Endothelial cell of umbilical vein (primary cell): Measurements from ENCODE around the gene MDP1. TPM values are rescaled to one million over a fixed set of nuclear protein-coding genes. Genes with fewer than 3 reads are reported as not detected.

Experiments used
- BruUV-seq: library from RNA; stranded (reverse); fragments of 400-500 nt; replicated peaks from 2 replicates; lab custom pipeline; 2021; lab: Mats Ljungman, UMichigan
- CTCF ChIA-PET: fragments of 300-600, 350-600 bp; sonication (Branson Sonifier 250); formaldehyde crosslinking; loops from one replicate; lab custom pipeline; 2021; ENCODE audit warnings: antibody characterized with exemption, inconsistent platforms; lab: Charles Lee
- POLR2A ChIA-PET: fragments of 300-600, 350-600 bp; sonication (Branson Sonifier 250); formaldehyde crosslinking; loops from one replicate; lab custom pipeline; 2021; ENCODE audit warnings: antibody characterized with exemption, inconsistent platforms; lab: Charles Lee
- DNase-seq: peaks from one replicate; pipeline ENCODE4 v3.0.0-alpha.2; 2011; ENCODE audit warnings: low read depth, low spot score
- FAIRE-seq: peaks from 2 replicates; lab custom pipeline; 2011; peaks lifted over from hg19 to GRCh38; lab: Jason Lieb, UNC
- H2AFZ ChIP-seq: 2 replicates; pipeline ENCODE4 v1.6.0; 2012; ENCODE audit warnings: low read depth, low read length, control low read depth, inconsistent platforms
- H3K27ac ChIP-seq: 2 replicates; pipeline ENCODE4 v1.5.1; 2011; ENCODE audit warnings: low read depth, mild to moderate bottlenecking, control low read depth, low read length, moderate library complexity; ENCODE audit not compliant: insufficient read depth
- H3K27me3 ChIP-seq, 2 experiments: 2 replicates each; pipeline versions ENCODE4 v1.6.0 to v1.6.1; 2011; ENCODE audit warnings: low read length in 2 of 2, mixed read lengths in 1 of 2; ENCODE audit not compliant: control insufficient read depth in 2 of 2, insufficient read depth in 2 of 2
- H3K36me3 ChIP-seq, 2 experiments: 2 replicates in 1 of 2; 3 replicates in 1 of 2; pipeline ENCODE4 v1.5.1; 2011; ENCODE audit warnings: low read length in 2 of 2, mild to moderate bottlenecking in 1 of 2, moderate library complexity in 1 of 2; ENCODE audit not compliant: control insufficient read depth in 2 of 2, insufficient read depth in 2 of 2; ENCODE audit errors: extremely low read depth in 1 of 2
- H3K4me1 ChIP-seq: 3 replicates; pipeline ENCODE4 v1.5.1; 2011; ENCODE audit warnings: mild to moderate bottlenecking, low read length; ENCODE audit not compliant: control insufficient read depth, insufficient read depth; ENCODE audit errors: extremely low read depth
- H3K4me2 ChIP-seq: 2 replicates; pipeline ENCODE4 v1.6.1; 2011; ENCODE audit warnings: low read length, control low read depth, mixed read lengths; ENCODE audit not compliant: insufficient read depth
- H3K4me3 ChIP-seq, 3 experiments: fragments of 200-600 bp in 1 of 3; sonication (generic), shearing (Covaris generic) in 1 of 3; replicated peaks in 1 of 3; 2 replicates each; pipeline ENCODE4 v1.5.1; 2011 to 2016; ENCODE audit warnings: control low read depth in 3 of 3, low read length in 3 of 3, mild to moderate bottlenecking in 2 of 3, inconsistent platforms in 1 of 3, low read depth in 1 of 3, moderate library complexity in 1 of 3; ENCODE audit not compliant: insufficient read depth in 1 of 3
- H3K79me2 ChIP-seq: 2 replicates; pipeline ENCODE4 v1.6.0; 2012; ENCODE audit warnings: low read length, inconsistent platforms; ENCODE audit not compliant: control insufficient read depth, insufficient read depth
- H3K9ac ChIP-seq: replicated peaks from 2 replicates; pipeline ENCODE3; 2011; ENCODE audit warnings: low read length, control low read depth; ENCODE audit not compliant: insufficient read depth; ENCODE audit errors: extremely low read depth
- H3K9me1 ChIP-seq: replicated peaks from 3 replicates; pipeline ENCODE4 v1.6.0; 2011; ENCODE audit warnings: mild to moderate bottlenecking, low read length; ENCODE audit not compliant: control insufficient read depth, insufficient read depth; ENCODE audit errors: extremely low read depth
- H3K9me3 ChIP-seq: replicated peaks from 2 replicates; pipeline ENCODE4 v1.5.1; 2012; ENCODE audit warnings: low read length, inconsistent platforms; ENCODE audit not compliant: control insufficient read depth, insufficient read depth
- H4K20me1 ChIP-seq: replicated peaks from 2 replicates; pipeline ENCODE3; 2011; ENCODE audit warnings: mild to moderate bottlenecking, low read length; ENCODE audit not compliant: control insufficient read depth, insufficient read depth; ENCODE audit errors: extremely low read depth
- CTCF ChIP-seq, 2 donors: IDR thresholded peaks; 1 replicate in 1 of 2; 2 replicates in 1 of 2; pipeline ENCODE4 v1.5.1; 2011; ENCODE audit warnings: low read length in 2 of 2, mild to moderate bottlenecking in 2 of 2, moderate library complexity in 2 of 2, control low read depth in 1 of 2, inconsistent platforms in 1 of 2, low read depth in 1 of 2; ENCODE audit not compliant: insufficient read depth in 1 of 2; ENCODE audit errors: extremely low read depth in 1 of 2
- EZH2 ChIP-seq: IDR thresholded peaks from 2 replicates; pipeline ENCODE4 v1.6.1; 2012; ENCODE audit warnings: borderline replicate concordance, low read depth, mild to moderate bottlenecking, moderate library complexity, low read length, inconsistent platforms; ENCODE audit not compliant: severe bottlenecking
- FOS ChIP-seq: IDR thresholded peaks from 2 replicates; pipeline ENCODE4 v1.6.1; 2011; ENCODE audit warnings: mild to moderate bottlenecking, low read length, moderate library complexity, borderline replicate concordance; ENCODE audit not compliant: insufficient read depth
- GATA2 ChIP-seq: IDR thresholded peaks from 2 replicates; pipeline ENCODE4 v1.7.0; 2011; ENCODE audit warnings: low read depth, mild to moderate bottlenecking, moderate library complexity, mixed read lengths, low read length; ENCODE audit not compliant: insufficient read length, insufficient read depth
- JUN ChIP-seq: IDR thresholded peaks from 2 replicates; pipeline ENCODE4 v1.6.1; 2011; ENCODE audit warnings: borderline replicate concordance, low read depth; ENCODE audit not compliant: insufficient read length, insufficient read depth
- MAX ChIP-seq: IDR thresholded peaks from 2 replicates; pipeline ENCODE4 v1.6.1; 2011; ENCODE audit not compliant: insufficient read depth, insufficient read length
- MYC ChIP-seq: IDR thresholded peaks from one replicate; pipeline ENCODE4 v1.6.1; 2011; ENCODE audit warnings: mild to moderate bottlenecking, low read depth, low read length
- POLR2A ChIP-seq: IDR thresholded peaks from 2 replicates; pipeline ENCODE4 v1.6.1; 2012; ENCODE audit warnings: low read depth, mild to moderate bottlenecking, control low read depth, low read length
- POLR2AphosphoS5 ChIP-seq: IDR thresholded peaks from 2 replicates; pipeline ENCODE4 v1.6.1; 2012; ENCODE audit warnings: low read depth, mild to moderate bottlenecking, control low read depth, low read length, moderate library complexity; ENCODE audit not compliant: insufficient read depth
- dilution Hi-C: fragments of 300-500 bp; cut with MboI; formaldehyde crosslinking; loops from one replicate; pipeline ENCODE4 v1.15.0; 2019; ENCODE audit warnings: low sequenced_read_pairs; ENCODE audit not compliant: extremely low pct_ligation_motif_present
- intact Hi-C: fragments of 100-400 bp; cut with micrococcal nuclease; formaldehyde crosslinking; loops from one replicate; pipeline ENCODE4 v1.10.0; 2022
- polyA plus RNA-seq, 4 experiments: library from polyadenylated mRNA; depleted of rRNA in 3 of 4; stranded (reverse) in 3 of 4; unstranded in 1 of 4; fragments of >200 nt; gene quantifications; 2 replicates each; pipeline versions ENCODE4 v1.2.1 to v1.2.3, GENCODE V29; 2011 to 2012; ENCODE audit warnings: missing spikeins in 1 of 4
- total RNA-seq: library from RNA; stranded (reverse); gene quantifications from 2 replicates; pipeline ENCODE4 v1.2.3, GENCODE V29; 2021

MDP1 gene
- total and polyA plus RNA-seq, 2 donors (not counting 3 experiments of a cell fraction or from before 2014, with no cell fraction given), result 8.1 to 22.7 TPM

- Histone ChIP-seq H3K79me2 (no peaks in the 10 kb centered on the region), H3K9me1 (no peaks in the 10 kb centered on the region), H3K9me3 (no peaks in the 10 kb centered on the region), H4K20me1 (no peaks in the 10 kb centered on the region), H3K9ac (no peak overlapping the region), H2AFZ (no peak overlapping the region), H3K27ac (no peak overlapping the region), H3K4me3 (no peak overlapping the region), H3K4me1 (no peaks in the 10 kb centered on the region), H3K4me2 (no peak overlapping the region), H3K36me3 (peaks cover 0 to 3% of the 10 kb centered on the region in 2 experiments), H3K27me3 (no peaks in the 10 kb centered on the region)
- ChIA-PET POLR2A (interaction anchor here (1.1 kb wide), 1 partner anchor 10 kb away, joined by 6 read pairs; the partner anchor contains the start of gene TINF2), CTCF (interaction anchor here (1.1 to 13.0 kb wide), 5 partner anchors 10 to 58 kb away, joined by 3 to 199 read pairs (median 6); partner anchors contain the start of genes CIDEB, DHRS1, LTB4R and LTB4R2)
- no TSS peak for BruUV-seq
- FAIRE-seq (no peak), DNase-seq (no peak)
- no peak for TF ChIP-seq FOS
- no peak for TF ChIP-seq EZH2
- no peak for TF ChIP-seq POLR2AphosphoS5
- TF ChIP-seq CTCF (IDR thresholded peaks at IDR 0.05; ENCODE audit: extremely low read depth in 1 of 2, insufficient read depth in 1 of 2, low read depth in 1 of 2, low read length in 2 of 2), result no peak
- TF ChIP-seq POLR2A, result no peak
- no peak for TF ChIP-seq GATA2
- no peak for TF ChIP-seq MYC
- TF ChIP-seq JUN, result no peak
- TF ChIP-seq MAX, result no peak
- dilution Hi-C loops, result no loop called here
- intact Hi-C loops, result no loop called here
These were observed 36.6 kb upstream of the MDP1 start for GRCh38 chr14:24252289-24253124.
